ENCODE results near the gene ADAMTSL2.

- TF ChIP-seq CTCF (optimal IDR thresholded peaks at IDR 0.05 in 1 of 3, IDR thresholded peaks at IDR 0.05 in 1 of 3, conservative IDR thresholded peaks at IDR 0.05 in 1 of 3; ENCODE audit: extremely low read depth in 1 of 3, insufficient read depth in 2 of 3, low read length in 3 of 3) (no peak), EZH2 (IDR thresholded peaks at IDR 0.05; ENCODE audit: low read length) (no peak)
These were observed 27.9 kb upstream of the ADAMTSL2 start for GRCh38 chr9:133506653-133507038.
